ENCODE data around the gene FADS1. TPM values are rescaled to one million over a fixed set of nuclear protein-coding genes. Genes with fewer than 3 reads are reported as not detected.

FADS1 gene
- total RNA-seq, 1 experiment from 2014 or later = 105 TPM

GRCh38 chr11:61844909-61845565 lies 28.2 kb upstream of the FADS1 start (continued):
- TF ChIP-seq AFF4 (CRISPR knock-in tag; IDR thresholded peaks at IDR 0.05; ENCODE audit: borderline replicate concordance) = no peak
- TF ChIP-seq CDX4 (CRISPR knock-in tag; IDR thresholded peaks at IDR 0.05; ENCODE audit: borderline replicate concordance) = no peak
- TF ChIP-seq SP1 (CRISPR knock-in tag; conservative IDR thresholded peaks at IDR 0.05) = no peak
- TF ChIP-seq OVOL2 (CRISPR knock-in tag; IDR thresholded peaks at IDR 0.05; ENCODE audit: borderline replicate concordance) = no peak
- TF ChIP-seq, protein P1, sequence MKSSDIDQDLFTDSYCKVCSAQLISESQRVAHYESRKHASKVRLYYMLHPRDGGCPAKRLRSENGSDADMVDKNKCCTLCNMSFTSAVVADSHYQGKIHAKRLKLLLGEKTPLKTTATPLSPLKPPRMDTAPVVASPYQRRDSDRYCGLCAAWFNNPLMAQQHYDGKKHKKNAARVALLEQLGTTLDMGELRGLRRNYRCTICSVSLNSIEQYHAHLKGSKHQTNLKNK (CRISPR knock-in tag; IDR thresholded peaks at IDR 0.05) = no peak
- TF ChIP-seq ZNF532 (CRISPR knock-in tag; IDR thresholded peaks at IDR 0.05; ENCODE audit: borderline replicate concordance) = no peak
- TF ChIP-seq FOXJ3 (CRISPR knock-in tag; IDR thresholded peaks at IDR 0.05; ENCODE audit: borderline replicate concordance) = no peak
- TF ChIP-seq, protein P2, sequence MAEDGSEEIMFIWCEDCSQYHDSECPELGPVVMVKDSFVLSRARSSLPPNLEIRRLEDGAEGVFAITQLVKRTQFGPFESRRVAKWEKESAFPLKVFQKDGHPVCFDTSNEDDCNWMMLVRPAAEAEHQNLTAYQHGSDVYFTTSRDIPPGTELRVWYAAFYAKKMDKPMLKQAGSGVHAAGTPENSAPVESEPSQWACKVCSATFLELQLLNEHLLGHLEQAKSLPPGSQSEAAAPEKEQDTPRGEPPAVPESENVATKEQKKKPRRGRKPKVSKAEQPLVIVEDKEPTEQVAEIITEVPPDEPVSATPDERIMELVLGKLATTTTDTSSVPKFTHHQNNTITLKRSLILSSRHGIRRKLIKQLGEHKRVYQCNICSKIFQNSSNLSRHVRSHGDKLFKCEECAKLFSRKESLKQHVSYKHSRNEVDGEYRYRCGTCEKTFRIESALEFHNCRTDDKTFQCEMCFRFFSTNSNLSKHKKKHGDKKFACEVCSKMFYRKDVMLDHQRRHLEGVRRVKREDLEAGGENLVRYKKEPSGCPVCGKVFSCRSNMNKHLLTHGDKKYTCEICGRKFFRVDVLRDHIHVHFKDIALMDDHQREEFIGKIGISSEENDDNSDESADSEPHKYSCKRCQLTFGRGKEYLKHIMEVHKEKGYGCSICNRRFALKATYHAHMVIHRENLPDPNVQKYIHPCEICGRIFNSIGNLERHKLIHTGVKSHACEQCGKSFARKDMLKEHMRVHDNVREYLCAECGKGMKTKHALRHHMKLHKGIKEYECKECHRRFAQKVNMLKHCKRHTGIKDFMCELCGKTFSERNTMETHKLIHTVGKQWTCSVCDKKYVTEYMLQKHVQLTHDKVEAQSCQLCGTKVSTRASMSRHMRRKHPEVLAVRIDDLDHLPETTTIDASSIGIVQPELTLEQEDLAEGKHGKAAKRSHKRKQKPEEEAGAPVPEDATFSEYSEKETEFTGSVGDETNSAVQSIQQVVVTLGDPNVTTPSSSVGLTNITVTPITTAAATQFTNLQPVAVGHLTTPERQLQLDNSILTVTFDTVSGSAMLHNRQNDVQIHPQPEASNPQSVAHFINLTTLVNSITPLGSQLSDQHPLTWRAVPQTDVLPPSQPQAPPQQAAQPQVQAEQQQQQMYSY (CRISPR knock-in tag; IDR thresholded peaks at IDR 0.05) = no peak
- no peak for TF ChIP-seq AR (CRISPR knock-in tag; IDR thresholded peaks at IDR 0.05)
- TF ChIP-seq CBFB (CRISPR knock-in tag; IDR thresholded peaks at IDR 0.05; ENCODE audit: low read depth) = no peak
